Breast epithelium (tissue), 3 donors: ENCODE measurements around the gene SERPINI1.

Experiments
- CTCF ChIP-seq, 3 donors: fragments of 450-650 bp; IDR thresholded peaks; one replicate each; pipeline ENCODE4 v1.5.1; 2016 to 2017; ENCODE audit warnings: antibody characterized with exemption in 3 of 3, mild to moderate bottlenecking in 3 of 3, moderate library complexity in 3 of 3
- POLR2A ChIP-seq: fragments of 450-650 bp; IDR thresholded peaks from one replicate; pipeline ENCODE4 v1.6.1; 2016; ENCODE audit warnings: antibody characterized with exemption, mild to moderate bottlenecking, moderate library complexity

- TF ChIP-seq CTCF (IDR thresholded peaks at IDR 0.05) (no peak), POLR2A (no peak)
Measured at GRCh38 chr3:167736997-167737396, 1.5 kb downstream of the SERPINI1 start.
